Glutamatergic neuron (in vitro differentiated cells): ENCODE measurements around the gene C22orf15. TPM values are rescaled to one million over a fixed set of nuclear protein-coding genes. Genes with fewer than 3 reads are reported as not detected.

Source experiments
- DNase-seq: peaks from one replicate; pipeline ENCODE4 v3.0.0; 2022
- H3K27ac Mint-ChIP-seq: one replicate; pipeline ENCODE4 v1.8.0; 2020; ENCODE audit warnings: mild to moderate bottlenecking, mixed read lengths, inconsistent platforms; ENCODE audit not compliant: unreplicated experiment
- H3K27me3 Mint-ChIP-seq: one replicate; pipeline ENCODE4 v1.8.0; 2020; ENCODE audit warnings: mild to moderate bottlenecking, moderate library complexity, mixed read lengths, inconsistent platforms; ENCODE audit not compliant: unreplicated experiment
- H3K36me3 Mint-ChIP-seq: one replicate; pipeline ENCODE4 v1.8.0; 2020; ENCODE audit warnings: mild to moderate bottlenecking, mixed read lengths, inconsistent platforms; ENCODE audit not compliant: unreplicated experiment
- H3K4me1 Mint-ChIP-seq: one replicate; pipeline ENCODE4 v1.8.0; 2020; ENCODE audit warnings: mild to moderate bottlenecking, low read depth, mixed read lengths, inconsistent platforms; ENCODE audit not compliant: unreplicated experiment
- H3K4me3 Mint-ChIP-seq: one replicate; pipeline ENCODE4 v1.8.0; 2020; ENCODE audit warnings: mild to moderate bottlenecking, mixed read lengths, inconsistent platforms; ENCODE audit not compliant: unreplicated experiment
- H3K9me3 Mint-ChIP-seq: one replicate; pipeline ENCODE4 v1.8.0; 2020; ENCODE audit warnings: mild to moderate bottlenecking, moderate library complexity, mixed read lengths, inconsistent platforms; ENCODE audit not compliant: unreplicated experiment
- total RNA-seq: library from RNA; stranded (reverse); fragmentation: NEBNext Ultra II Directional; extraction: Animal tissue kit (Norgen Biotek cat#: 25700); gene quantifications from one replicate; pipeline ENCODE4 v1.2.1, GENCODE V29; 2021; ENCODE audit not compliant: unreplicated experiment
- TF ChIP-seq, protein P1 (sequence below): fragments of 200-600 bp; sonication (generic); IDR thresholded peaks from one replicate; pipeline ENCODE4 v1.5.0; 2021; ENCODE audit not compliant: partially characterized antibody, unreplicated experiment

C22orf15 gene
- total RNA-seq, 1 donor from 2014 or later: not detected

DNA sequence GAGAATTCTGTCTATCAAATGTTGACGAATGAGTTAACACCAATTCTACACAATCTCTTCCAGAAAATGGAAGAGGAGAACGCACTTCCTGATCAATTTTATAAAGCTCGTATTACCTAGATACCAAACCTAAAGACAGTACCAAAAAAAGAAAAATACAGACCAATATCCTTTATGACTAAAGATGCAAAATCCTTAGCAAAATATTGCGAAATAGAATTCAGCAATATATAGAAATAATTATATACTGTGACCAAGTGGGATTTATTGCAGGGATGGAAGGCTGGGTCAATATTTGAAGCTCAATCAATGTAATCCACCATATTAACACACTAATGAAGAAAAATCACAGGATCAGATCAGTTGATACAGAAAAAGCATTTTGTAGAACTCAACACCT lies 49.6 kb downstream of the C22orf15 start:
- TF ChIP-seq, protein P1, sequence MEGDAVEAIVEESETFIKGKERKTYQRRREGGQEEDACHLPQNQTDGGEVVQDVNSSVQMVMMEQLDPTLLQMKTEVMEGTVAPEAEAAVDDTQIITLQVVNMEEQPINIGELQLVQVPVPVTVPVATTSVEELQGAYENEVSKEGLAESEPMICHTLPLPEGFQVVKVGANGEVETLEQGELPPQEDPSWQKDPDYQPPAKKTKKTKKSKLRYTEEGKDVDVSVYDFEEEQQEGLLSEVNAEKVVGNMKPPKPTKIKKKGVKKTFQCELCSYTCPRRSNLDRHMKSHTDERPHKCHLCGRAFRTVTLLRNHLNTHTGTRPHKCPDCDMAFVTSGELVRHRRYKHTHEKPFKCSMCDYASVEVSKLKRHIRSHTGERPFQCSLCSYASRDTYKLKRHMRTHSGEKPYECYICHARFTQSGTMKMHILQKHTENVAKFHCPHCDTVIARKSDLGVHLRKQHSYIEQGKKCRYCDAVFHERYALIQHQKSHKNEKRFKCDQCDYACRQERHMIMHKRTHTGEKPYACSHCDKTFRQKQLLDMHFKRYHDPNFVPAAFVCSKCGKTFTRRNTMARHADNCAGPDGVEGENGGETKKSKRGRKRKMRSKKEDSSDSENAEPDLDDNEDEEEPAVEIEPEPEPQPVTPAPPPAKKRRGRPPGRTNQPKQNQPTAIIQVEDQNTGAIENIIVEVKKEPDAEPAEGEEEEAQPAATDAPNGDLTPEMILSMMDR: no peak
- Mint-ChIP-seq H3K36me3 (peaks cover 8% of the 10 kb centered on the region), H3K4me1 (peaks cover 18% of the 10 kb centered on the region), H3K27ac (no peak overlapping the region), H3K4me3 (no peak overlapping the region), H3K9me3 (peaks cover 4% of the 10 kb centered on the region), H3K27me3 (peaks cover 5% of the 10 kb centered on the region)
- no peak for DNase-seq

Other genes starting within 250 kb of the C22orf15 start
- not detected for gene IGLL1, start 182.7 kb upstream of the C22orf15 start, total RNA-seq
- gene DRICH1, start 130.7 kb upstream of the C22orf15 start, total RNA-seq: not detected
- gene RGL4, start 72.0 kb upstream of the C22orf15 start, total RNA-seq: not detected
- 9.0 TPM for gene ZNF70, start 11.9 kb upstream of the C22orf15 start, total RNA-seq
- gene VPREB3, start 8.6 kb upstream of the C22orf15 start, total RNA-seq: not detected
- gene CHCHD10, start 5.0 kb downstream of the C22orf15 start, total RNA-seq: 35.9 TPM
- gene MMP11, start 9.9 kb downstream of the C22orf15 start, total RNA-seq: 28.8 TPM
- 227 TPM for gene SMARCB1, start 24.0 kb downstream of the C22orf15 start, total RNA-seq
- gene DERL3, start 76.0 kb downstream of the C22orf15 start, total RNA-seq: 1.2 TPM
- gene SLC2A11, start 94.9 kb downstream of the C22orf15 start, total RNA-seq: 52.4 TPM
- 581 TPM for gene MIF, start 131.4 kb downstream of the C22orf15 start, total RNA-seq
- 11.9 TPM for gene GSTT2B, start 198.2 kb downstream of the C22orf15 start, total RNA-seq
- gene DDTL, start 203.9 kb downstream of the C22orf15 start, total RNA-seq: 0.96 TPM
- gene DDT, start 211.5 kb downstream of the C22orf15 start, total RNA-seq: 95.9 TPM
- 0.76 TPM for gene GSTT2, start 217.1 kb downstream of the C22orf15 start, total RNA-seq
- gene GSTT4, start 242.5 kb downstream of the C22orf15 start, total RNA-seq: not detected
- 72.5 TPM for gene CABIN1, start 248.3 kb downstream of the C22orf15 start, total RNA-seq